ENCODE measurements around the gene PAX4. TPM values are rescaled to one million over a fixed set of nuclear protein-coding genes. Genes with fewer than 3 reads are reported as not detected.

Gene PAX4
- total and polyA plus RNA-seq, 7 experiments from 2014 or later = not detected

DNA sequence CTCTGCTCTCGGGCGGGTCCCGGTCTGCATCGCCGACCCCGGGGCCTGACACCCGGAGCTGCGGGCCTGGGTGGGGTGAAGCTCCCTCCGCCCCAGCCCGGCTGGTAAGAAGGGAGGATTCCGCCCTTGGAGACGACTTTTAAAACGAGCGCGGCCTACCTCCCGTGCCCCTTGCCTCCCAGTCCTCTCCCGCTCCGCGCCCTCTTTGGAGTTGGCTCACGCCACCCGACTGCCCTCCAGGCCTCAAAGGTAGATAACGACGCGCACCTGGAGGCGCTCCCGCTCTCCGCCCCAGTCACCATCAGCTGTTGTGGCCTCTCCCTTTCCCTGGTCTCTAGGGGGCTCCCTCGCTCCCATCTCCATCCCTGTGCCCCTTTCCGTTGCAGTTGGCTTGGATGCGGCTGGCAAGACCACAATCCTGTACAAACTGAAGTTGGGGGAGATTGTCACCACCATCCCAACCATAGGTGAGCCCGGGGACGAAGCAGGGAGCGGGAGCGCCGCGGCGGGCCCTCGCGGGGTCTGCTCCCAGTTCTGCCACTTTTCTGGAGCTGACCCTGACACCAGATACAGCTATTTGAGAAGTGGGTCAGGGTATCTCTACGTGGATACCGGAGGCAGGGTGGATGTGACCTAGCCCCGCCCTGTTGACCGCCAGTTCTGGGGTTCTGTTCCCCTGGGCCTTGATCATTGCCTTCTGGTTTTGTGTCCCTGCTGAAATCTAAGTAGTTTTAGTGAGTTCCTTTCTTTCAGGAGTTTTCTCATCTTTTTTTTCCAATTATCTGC, 29.1 kb downstream of the PAX4 start:
- DNase-seq (peak in 1 of 9 donors; percentile 25), ATAC-seq (peak; percentile 10)
- Mint-ChIP-seq H3K36me3 (peaks cover 5 to 15% (median 6%) of the 10 kb centered on the region in 5 donors), H3K4me1 (peaks cover 34 to 59% (median 50%) of the 10 kb centered on the region in 7 donors), H3K27me3 (no peaks in the 10 kb centered on the region), H3K27ac (peak overlapping the region; percentile 82 to 97 (median 95)), H3K9me3 (no peaks in the 10 kb centered on the region), H3K4me3 (peak overlapping the region; percentile 84 to 99 (median 96))
- no peaks in the 10 kb centered on the region for H3K9me3 ChIP-seq (ENCODE audit: control insufficient read depth in 2 of 3, low read length in 3 of 3)
- peaks cover 26 to 30% of the 10 kb centered on the region in 2 donors for H3K4me1 ChIP-seq (ENCODE audit: control insufficient read depth in 2 of 2, insufficient read depth in 2 of 2, low read length in 2 of 2)
- CTCF ChIA-PET = interaction anchor here (0.7 to 1.2 kb wide), 3 partner anchors 16 to 839 kb away, joined by 3 to 4 read pairs (median 3); no protein-coding TSS in a partner anchor
- no peaks in the 10 kb centered on the region for H3K27me3 ChIP-seq (ENCODE audit: control insufficient read depth in 2 of 2, insufficient read depth in 2 of 2, low read length in 2 of 2)
- peak overlapping the region; percentile 77 for H3K4me3 ChIP-seq (ENCODE audit: low read length)
- peaks cover 0 to 26% (median 7%) of the 10 kb centered on the region in 3 experiments for H3K36me3 ChIP-seq (ENCODE audit: control insufficient read depth in 2 of 3, insufficient read depth in 3 of 3, low read length in 3 of 3)
- peak overlapping the region; percentile 93 for H3K27ac ChIP-seq (ENCODE audit: low read depth, low read length)
- intact Hi-C loops (cut with micrococcal nuclease) = loop anchor here (1.0 to 10.0 kb wide), 13 partner anchors 62 to 1633 kb away; partner anchors contain the start of genes HILPDA (in 2 of the 2), ATP6V1F (in 1 of the 2), GRM8 (in 1 of the 2) and IMPDH1 (in 1 of the 2)
- POLR2A ChIA-PET = interaction anchor here (1.0 to 5.9 kb wide), 3 partner anchors 63 to 196 kb away, joined by 3 to 40 read pairs (median 4); partner anchors contain the start of genes SND1 and ZNF800

DNA sequence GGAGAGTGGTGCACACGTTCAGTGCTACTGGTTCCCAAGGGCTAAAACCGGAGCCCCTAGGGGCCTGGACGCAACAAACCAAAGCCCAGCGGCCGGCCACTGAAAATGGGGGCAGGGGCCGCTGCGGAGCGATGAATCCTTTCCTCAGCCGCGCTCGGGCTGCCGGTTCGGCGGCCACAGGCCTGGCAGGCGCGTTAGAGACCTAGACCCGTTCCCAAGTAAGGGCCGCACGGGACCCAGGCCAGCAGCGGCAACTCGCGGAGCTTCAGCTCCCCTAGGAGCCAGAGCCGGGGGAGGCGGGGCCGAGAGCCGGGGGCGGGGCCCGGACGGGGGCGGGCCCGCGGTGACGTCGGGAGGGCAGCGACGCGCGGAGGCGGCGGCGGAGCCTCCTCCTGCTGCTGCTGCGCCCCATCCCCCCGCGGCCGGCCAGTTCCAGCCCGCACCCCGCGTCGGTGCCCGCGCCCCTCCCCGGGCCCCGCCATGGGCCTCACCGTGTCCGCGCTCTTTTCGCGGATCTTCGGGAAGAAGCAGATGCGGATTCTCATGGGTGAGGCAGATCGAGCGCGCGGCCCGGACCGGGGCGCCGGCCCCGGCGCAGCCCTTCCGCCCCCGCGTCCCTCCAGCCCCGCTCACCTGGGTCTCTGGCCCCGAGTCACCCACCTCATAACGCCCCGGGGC, 29.8 kb downstream of the PAX4 start, which contains the start of gene ARF5:
Gene ARF5 (plus strand): TSS at position 393 of the 678 bp plus-strand sequence. CDS start 88 bp downstream, at position 481.
- H3K36me3 ChIP-seq (ENCODE audit: control insufficient read depth in 2 of 3, insufficient read depth in 3 of 3, low read length in 3 of 3) = peaks cover 0 to 26% (median 7%) of the 10 kb centered on the region in 3 experiments
- H3K4me1 ChIP-seq (ENCODE audit: control insufficient read depth in 2 of 2, insufficient read depth in 2 of 2, low read length in 2 of 2) = peaks cover 33 to 37% of the 10 kb centered on the region in 2 donors
- DNase-seq (peak; percentile 74 to 93 (median 85)), ATAC-seq (peak; percentile 91)
- Mint-ChIP-seq H3K27ac (peak within 1 kb of the TSS; percentile 82 to 97 (median 95)), H3K4me3 (peak within 1 kb of the TSS; percentile 86 to 99 (median 96)), H3K36me3 (peaks cover 6 to 22% (median 7%) of the 10 kb centered on the region in 5 donors), H3K4me1 (peaks cover 40 to 66% (median 57%) of the 10 kb centered on the region in 7 donors), H3K9me3 (no peaks in the 10 kb centered on the region), H3K27me3 (no peaks in the 10 kb centered on the region)
- H3K4me3 ChIP-seq (ENCODE audit: low read length) = peak within 1 kb of the TSS; percentile 77
- CTCF ChIA-PET = interaction anchor here (0.7 to 1.2 kb wide), 3 partner anchors 16 to 840 kb away, joined by 3 to 4 read pairs (median 3); no protein-coding TSS in a partner anchor
- POLR2A ChIA-PET = interaction anchor here (1.0 to 5.9 kb wide), 3 partner anchors 63 to 196 kb away, joined by 3 to 40 read pairs (median 4); partner anchors contain the start of genes SND1 and ZNF800
- H3K27me3 ChIP-seq (ENCODE audit: control insufficient read depth in 2 of 2, insufficient read depth in 2 of 2, low read length in 2 of 2) = no peaks in the 10 kb centered on the region
- peak within 1 kb of the TSS; percentile 93 for H3K27ac ChIP-seq (ENCODE audit: low read depth, low read length)
- no peaks in the 10 kb centered on the region for H3K9me3 ChIP-seq (ENCODE audit: control insufficient read depth in 2 of 3, low read length in 3 of 3)
- intact Hi-C loops (cut with micrococcal nuclease) = loop anchor here (1.0 to 10.0 kb wide), 13 partner anchors 63 to 1634 kb away; partner anchors contain the start of genes HILPDA (in 2 of the 2), ATP6V1F (in 1 of the 2), GRM8 (in 1 of the 2) and IMPDH1 (in 1 of the 2)

DNA sequence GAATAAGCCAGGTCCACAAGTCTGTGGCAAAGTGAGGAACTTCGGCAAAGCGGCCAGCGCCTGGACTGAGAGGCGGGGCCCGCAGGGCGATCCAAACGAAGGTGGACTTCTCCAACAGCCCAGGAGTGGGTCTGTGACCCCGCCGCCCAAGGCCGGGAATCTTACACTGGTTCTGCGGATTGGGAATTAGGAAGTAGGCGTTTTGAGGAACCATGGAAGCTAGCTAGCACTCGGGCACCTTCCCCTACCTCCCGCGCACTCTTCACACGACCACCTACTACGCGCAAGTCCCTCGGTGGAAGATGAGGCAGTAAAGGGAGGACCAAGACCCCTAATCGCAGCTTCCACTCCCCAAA, 30.3 kb downstream of the PAX4 start:
- no peaks in the 10 kb centered on the region for H3K27me3 Mint-ChIP-seq
- H3K27me3 ChIP-seq (ENCODE audit: control insufficient read depth in 2 of 2, insufficient read depth in 2 of 2, low read length in 2 of 2) = no peaks in the 10 kb centered on the region
- H3K4me1 Mint-ChIP-seq = peaks cover 45 to 72% (median 63%) of the 10 kb centered on the region in 7 donors
- intact Hi-C loops (cut with micrococcal nuclease) = loop anchor here (1.0 to 10.0 kb wide), 13 partner anchors 64 to 1635 kb away; partner anchors contain the start of genes HILPDA (in 2 of the 2), ATP6V1F (in 1 of the 2), GRM8 (in 1 of the 2) and IMPDH1 (in 1 of the 2)
- no peak for ATAC-seq
- peaks cover 35 to 40% of the 10 kb centered on the region in 2 donors for H3K4me1 ChIP-seq (ENCODE audit: control insufficient read depth in 2 of 2, insufficient read depth in 2 of 2, low read length in 2 of 2)
- peak overlapping the region in 8 of 9 donors; percentile 13 to 94 (median 88) for H3K27ac Mint-ChIP-seq
- H3K4me3 ChIP-seq (ENCODE audit: low read length) = peak overlapping the region; percentile 77
- H3K9me3 Mint-ChIP-seq = no peaks in the 10 kb centered on the region
- peaks cover 12 to 27% (median 12%) of the 10 kb centered on the region in 5 donors for H3K36me3 Mint-ChIP-seq
- POLR2A ChIA-PET = interaction anchor here (1.3 to 5.9 kb wide), 2 partner anchors 64 to 195 kb away, joined by 4 to 40 read pairs; partner anchors contain the start of genes SND1 and ZNF800
- peaks cover 0 to 31% (median 7%) of the 10 kb centered on the region in 3 experiments for H3K36me3 ChIP-seq (ENCODE audit: control insufficient read depth in 2 of 3, insufficient read depth in 3 of 3, low read length in 3 of 3)
- CTCF ChIA-PET = interaction anchor here (1.2 kb wide), 1 partner anchor 840 kb away, joined by 4 read pairs; no protein-coding TSS in a partner anchor
- H3K9me3 ChIP-seq (ENCODE audit: control insufficient read depth in 2 of 3, low read length in 3 of 3) = no peaks in the 10 kb centered on the region
- peak overlapping the region; percentile 93 for H3K27ac ChIP-seq (ENCODE audit: low read depth, low read length)
- peak overlapping the region; percentile 73 to 98 (median 92) for H3K4me3 Mint-ChIP-seq
- no peak for DNase-seq

DNA sequence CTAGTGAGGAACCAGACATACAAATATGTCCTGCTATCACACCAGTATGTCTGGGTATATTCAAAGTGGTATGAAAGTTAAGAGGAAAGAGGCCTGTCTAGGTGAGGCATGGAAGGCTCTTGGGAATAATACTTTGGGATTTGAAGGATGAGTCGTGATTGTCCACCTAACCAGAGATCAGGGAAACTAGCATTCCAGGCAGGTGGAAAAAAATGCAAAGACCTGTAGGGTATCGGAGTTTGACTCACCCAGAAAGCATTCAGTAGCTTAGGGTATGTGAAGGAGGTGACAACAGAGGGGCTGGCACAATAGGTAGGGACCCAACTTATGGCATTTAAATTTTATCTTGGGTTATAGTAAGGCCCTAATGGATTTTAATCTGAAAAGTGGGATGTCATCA, 31.6 kb downstream of the PAX4 start:
- ChIA-PET POLR2A (interaction anchor here (0.6 to 5.9 kb wide), 6 partner anchors 8 to 319 kb away, joined by 3 to 40 read pairs (median 7); partner anchors contain the start of genes SND1 and ZNF800), CTCF (interaction anchor here (0.7 kb wide), 1 partner anchor 13 kb away, joined by 3 read pairs; no protein-coding TSS in a partner anchor)
- H3K4me3 ChIP-seq (ENCODE audit: low read length) = no peak overlapping the region
- no peaks in the 10 kb centered on the region for H3K27me3 ChIP-seq (ENCODE audit: control insufficient read depth in 2 of 2, insufficient read depth in 2 of 2, low read length in 2 of 2)
- peaks cover 2 to 38% (median 6%) of the 10 kb centered on the region in 3 experiments for H3K36me3 ChIP-seq (ENCODE audit: control insufficient read depth in 2 of 3, insufficient read depth in 3 of 3, low read length in 3 of 3)
- H3K4me1 ChIP-seq (ENCODE audit: control insufficient read depth in 2 of 2, insufficient read depth in 2 of 2, low read length in 2 of 2) = peaks cover 42 to 50% of the 10 kb centered on the region in 2 donors
- no peaks in the 10 kb centered on the region for H3K9me3 ChIP-seq (ENCODE audit: control insufficient read depth in 2 of 3, low read length in 3 of 3)
- no peaks in the 10 kb centered on the region for H3K27me3 Mint-ChIP-seq
- H3K36me3 Mint-ChIP-seq = peaks cover 5 to 33% (median 12%) of the 10 kb centered on the region in 5 donors
- H3K4me1 Mint-ChIP-seq = peaks cover 50 to 81% (median 69%) of the 10 kb centered on the region in 7 donors
- peaks cover 0 to 2% (median 0%) of the 10 kb centered on the region in 11 donors for H3K9me3 Mint-ChIP-seq
- no peak overlapping the region for H3K27ac ChIP-seq (ENCODE audit: low read depth, low read length)
- intact Hi-C loops (cut with micrococcal nuclease) = loop anchor here (5.0 to 10.0 kb wide), 9 partner anchors 174 to 1636 kb away; partner anchors contain the start of genes HILPDA (in 2 of the 2), ATP6V1F (in 1 of the 2), IMPDH1 (in 1 of the 2) and RBM28 (in 1 of the 2)
- ATAC-seq = no peak
- H3K4me3 Mint-ChIP-seq = peak overlapping the region; percentile 86 to 98 (median 92)
- peak overlapping the region in 8 of 9 donors; percentile 77 to 97 (median 94) for H3K27ac Mint-ChIP-seq
- no peak for DNase-seq

DNA sequence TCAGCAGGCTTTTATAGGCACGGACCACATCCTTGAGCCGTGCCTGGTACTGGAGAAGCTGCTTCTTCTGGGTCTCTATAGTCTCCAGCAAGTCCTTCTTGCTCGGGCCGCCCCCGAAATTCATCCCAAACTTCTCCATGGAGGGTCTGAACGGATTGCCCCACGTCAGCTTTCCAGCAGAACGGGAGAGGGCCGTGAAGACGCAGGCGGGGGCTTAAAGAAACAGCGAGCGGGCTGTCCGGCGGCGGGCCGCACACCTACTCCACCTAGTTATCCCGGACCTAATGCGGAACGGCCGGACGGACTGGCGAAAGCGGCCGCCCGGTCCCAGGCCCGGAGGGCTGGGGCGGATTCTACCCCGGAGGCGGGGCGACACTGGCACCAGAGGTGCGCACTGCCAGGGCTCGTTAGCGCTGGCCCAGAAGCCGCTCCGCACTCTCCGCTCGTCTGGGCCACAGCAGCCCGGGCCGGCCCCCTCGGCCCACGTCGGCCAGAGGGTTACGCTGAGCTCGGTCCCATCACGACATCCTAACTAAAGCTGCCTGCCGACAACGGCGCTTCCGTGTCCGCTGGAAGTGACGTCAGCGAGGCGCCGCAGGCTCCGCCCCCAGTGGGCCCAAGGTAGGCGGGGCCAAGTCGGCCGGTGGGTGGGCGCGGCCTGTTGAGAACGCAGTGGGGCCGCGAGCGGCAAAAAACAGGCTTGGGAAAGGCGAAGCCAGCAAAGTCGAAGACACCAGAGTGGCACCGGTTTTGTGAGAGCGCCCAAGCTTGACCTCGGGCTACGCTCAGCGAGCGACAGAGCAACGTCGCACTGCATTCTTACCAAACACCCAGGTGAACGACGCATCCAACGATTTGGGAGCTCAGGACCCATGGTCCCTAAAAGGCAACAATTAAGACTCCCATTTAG, 32.6 kb downstream of the PAX4 start, which contains the start of gene GCC1:
Gene GCC1 (minus strand): TSS at position 553 of the 910 bp plus-strand sequence. CDS start 414 bp downstream, at position 139.
- Mint-ChIP-seq H3K4me1 (peaks cover 55 to 88% (median 78%) of the 10 kb centered on the region in 7 donors), H3K27ac (peak within 1 kb of the TSS; percentile 77 to 97 (median 94)), H3K27me3 (no peaks in the 10 kb centered on the region), H3K36me3 (peaks cover 7 to 34% (median 10%) of the 10 kb centered on the region in 5 donors), H3K4me3 (peak within 1 kb of the TSS; percentile 86 to 98 (median 92)), H3K9me3 (peaks cover 0 to 2% (median 0%) of the 10 kb centered on the region in 11 donors)
- H3K4me1 ChIP-seq (ENCODE audit: control insufficient read depth in 2 of 2, insufficient read depth in 2 of 2, low read length in 2 of 2) = peaks cover 47 to 55% of the 10 kb centered on the region in 2 donors
- peaks cover 0 to 34% (median 6%) of the 10 kb centered on the region in 3 experiments for H3K36me3 ChIP-seq (ENCODE audit: control insufficient read depth in 2 of 3, insufficient read depth in 3 of 3, low read length in 3 of 3)
- CTCF ChIA-PET = interaction anchor here (1.0 kb wide), 1 partner anchor 43 kb away, joined by 3 read pairs; no protein-coding TSS in a partner anchor
- peak; percentile 87 to 98 (median 93) for DNase-seq
- peak; percentile 87 for ATAC-seq
- H3K27ac ChIP-seq (ENCODE audit: low read depth, low read length) = peak within 1 kb of the TSS; percentile 88
- H3K27me3 ChIP-seq (ENCODE audit: control insufficient read depth in 2 of 2, insufficient read depth in 2 of 2, low read length in 2 of 2) = no peaks in the 10 kb centered on the region
- intact Hi-C loops (cut with micrococcal nuclease) = loop anchor here (1.0 to 10.0 kb wide), 11 partner anchors 173 to 1637 kb away; partner anchors contain the start of genes HILPDA (in 2 of the 2), RBM28 (in 2 of the 2), ATP6V1F (in 1 of the 2) and IMPDH1 (in 1 of the 2)
- peak within 1 kb of the TSS; percentile 87 for H3K4me3 ChIP-seq (ENCODE audit: low read length)
- no peaks in the 10 kb centered on the region for H3K9me3 ChIP-seq (ENCODE audit: control insufficient read depth in 2 of 3, low read length in 3 of 3)
- POLR2A ChIA-PET = interaction anchor here (0.6 to 5.9 kb wide), 7 partner anchors 9 to 320 kb away, joined by 3 to 40 read pairs (median 6); partner anchors contain the start of genes SND1 and ZNF800
